GM19025 (cell line): ENCODE data around the gene MAPK13.
"Not testable (repeated sequence)": the region's sequence is repeated elsewhere in the genome, so short reads cannot be mapped to it uniquely, and the experiment has no call there.

Source experiments
- ATAC-seq: cut with Tn5 transposase; IDR thresholded peaks from one replicate; pipeline ENCODE4 v1.9.1; 2021; ENCODE audit warnings: mild to moderate bottlenecking, low read depth, moderate library complexity; ENCODE audit not compliant: unreplicated experiment

MAPK13 gene

GRCh38 chr6:36129941-36130666 lies at the start of gene MAPK13:
Gene MAPK13 (plus strand): TSS chr6:36130513. CDS start chr6:36130583, 70 bp downstream.
- ATAC-seq: no peak

GRCh38 chr6:36082318-36082717 lies 48.0 kb upstream of the MAPK13 start:
- ATAC-seq: no peak

- ATAC-seq: no peak
These were observed 46.9 kb upstream of the MAPK13 start for GRCh38 chr6:36083446-36083845.

GRCh38 chr6:36088204-36088603 lies 42.1 kb upstream of the MAPK13 start:
- ATAC-seq: not testable (repeated sequence)

- ATAC-seq: no peak
These were observed 41.3 kb upstream of the MAPK13 start for GRCh38 chr6:36089048-36089447.

- ATAC-seq: no peak
These were observed 36.1 kb upstream of the MAPK13 start for GRCh38 chr6:36094238-36094637.

GRCh38 chr6:36094753-36095496 lies 35.4 kb upstream of the MAPK13 start:
- no peak for ATAC-seq

- ATAC-seq: no peak
These were observed 34.6 kb upstream of the MAPK13 start for GRCh38 chr6:36095497-36096391.

- no peak for ATAC-seq
These were observed 31.9 kb upstream of the MAPK13 start for GRCh38 chr6:36098253-36098919.

GRCh38 chr6:36098920-36099647 lies 31.2 kb upstream of the MAPK13 start:
- no peak for ATAC-seq

- ATAC-seq: no peak
These were observed 30.3 kb upstream of the MAPK13 start for GRCh38 chr6:36099869-36100483.

- no peak for ATAC-seq
These were observed 28.6 kb upstream of the MAPK13 start for GRCh38 chr6:36101691-36102090.

- no peak for ATAC-seq
These were observed 27.5 kb upstream of the MAPK13 start for GRCh38 chr6:36102853-36103252.

GRCh38 chr6:36104836-36105235 lies 25.5 kb upstream of the MAPK13 start:
- ATAC-seq: no peak

- ATAC-seq: no peak
These were observed 21.2 kb upstream of the MAPK13 start for GRCh38 chr6:36109092-36109491.

GRCh38 chr6:36110050-36110449 lies 20.3 kb upstream of the MAPK13 start:
- no peak for ATAC-seq

- no peak for ATAC-seq
These were observed 19.4 kb upstream of the MAPK13 start for GRCh38 chr6:36110863-36111262.

GRCh38 chr6:36111526-36111925 lies 18.8 kb upstream of the MAPK13 start:
- ATAC-seq: no peak

GRCh38 chr6:36113049-36113448 lies 17.3 kb upstream of the MAPK13 start:
- ATAC-seq: no peak
